MM.1S (cell line): ENCODE measurements around the gene GCN1.

Source experiments
- DNase-seq: peaks from one replicate; pipeline ENCODE4 v3.0.0-alpha.2; 2015
- H2AFZ ChIP-seq: fragments of 300-600 bp; sonication (generic); 2 replicates; pipeline ENCODE4 v1.6.0; 2016; ENCODE audit warnings: antibody characterized with exemption, low read length
- H3F3A ChIP-seq: fragments of 300-600 bp; sonication (generic); 2 replicates; pipeline ENCODE4 v1.6.1; 2016; ENCODE audit warnings: mild to moderate bottlenecking, antibody characterized with exemption, low read length, moderate library complexity, mixed read lengths; ENCODE audit not compliant: insufficient read depth
- H3K27ac ChIP-seq: fragments of 300-600 bp; sonication (generic); 2 replicates; pipeline ENCODE4 v1.5.1; 2016; ENCODE audit warnings: mild to moderate bottlenecking, low read length
- H3K27me3 ChIP-seq: fragments of 300-600 bp; sonication (generic); replicated peaks from 2 replicates; pipeline ENCODE4 v1.6.0; 2016; ENCODE audit warnings: low read length; ENCODE audit not compliant: insufficient read depth
- H3K36me3 ChIP-seq: fragments of 300-600 bp; sonication (generic); replicated peaks from 2 replicates; pipeline ENCODE4 v1.6.1; 2016; ENCODE audit warnings: mild to moderate bottlenecking, low read length, mixed read lengths; ENCODE audit not compliant: insufficient read depth
- H3K4me1 ChIP-seq: fragments of 300-600 bp; sonication (generic); 2 replicates; pipeline ENCODE4 v1.6.1; 2016; ENCODE audit warnings: low read length, mixed read lengths
- H3K4me2 ChIP-seq: fragments of 300-600 bp; sonication (generic); 2 replicates; pipeline ENCODE4 v1.6.0; 2016; ENCODE audit warnings: low read depth, low read length
- H3K4me3 ChIP-seq: fragments of 300-600 bp; sonication (generic); 2 replicates; pipeline ENCODE4 v1.5.1; 2016; ENCODE audit warnings: low read length, mixed read lengths
- H3K79me2 ChIP-seq: fragments of 300-600 bp; sonication (generic); 2 replicates; pipeline ENCODE4 v1.6.1; 2016; ENCODE audit warnings: mixed run types, low read length, mixed read lengths
- H3K9ac ChIP-seq: fragments of 300-600 bp; sonication (generic); 2 replicates; pipeline ENCODE4 v1.6.1; 2016; ENCODE audit warnings: low read length, mixed read lengths
- H3K9me2 ChIP-seq: fragments of 300-600 bp; sonication (generic); replicated peaks from 2 replicates; pipeline ENCODE4 v1.6.1; 2016; ENCODE audit warnings: mild to moderate bottlenecking, low read length, mixed read lengths; ENCODE audit not compliant: insufficient read depth
- H3K9me3 ChIP-seq: fragments of 300-600 bp; sonication (generic); replicated peaks from 2 replicates; pipeline ENCODE4 v1.6.1; 2016; ENCODE audit warnings: mild to moderate bottlenecking, low read length, mixed read lengths; ENCODE audit not compliant: insufficient read depth
- H4K20me1 ChIP-seq: fragments of 300-600 bp; sonication (generic); 2 replicates; pipeline ENCODE4 v1.6.1; 2016; ENCODE audit warnings: mild to moderate bottlenecking, low read length, moderate library complexity, mixed read lengths; ENCODE audit not compliant: insufficient read depth
- EZH2 ChIP-seq: fragments of 300-600 bp; sonication (generic); optimal IDR thresholded peaks from 2 replicates; pipeline ENCODE3; 2017; ENCODE audit warnings: low read depth, mild to moderate bottlenecking, antibody characterized with exemption, low read length, mixed read lengths
- EZH2phosphoT487 ChIP-seq: fragments of 300-600 bp; sonication (generic); IDR thresholded peaks from 2 replicates; pipeline ENCODE4 v1.6.1; 2018; ENCODE audit warnings: antibody characterized with exemption, low read length
- TF ChIP-seq, protein P1 (sequence below): fragments of 300-600 bp; sonication (generic); IDR thresholded peaks from 2 replicates; pipeline ENCODE4 v1.5.1; 2016; ENCODE audit warnings: antibody characterized with exemption, low read length, mixed read lengths

GCN1 gene

GRCh38 chr12:120144215-120144614, 50.3 kb downstream of the GCN1 start:
- Histone ChIP-seq H3F3A (no peaks in the 10 kb centered on the region), H3K36me3 (no peaks in the 10 kb centered on the region), H2AFZ (no peak overlapping the region), H3K27ac (no peak overlapping the region), H3K4me2 (no peak overlapping the region), H3K27me3 (no peaks in the 10 kb centered on the region), H3K4me3 (no peak overlapping the region), H4K20me1 (no peaks in the 10 kb centered on the region), H3K9ac (no peak overlapping the region), H3K9me3 (no peaks in the 10 kb centered on the region), H3K4me1 (no peaks in the 10 kb centered on the region), H3K79me2 (no peaks in the 10 kb centered on the region), H3K9me2 (no peaks in the 10 kb centered on the region)
- TF ChIP-seq, protein P1, sequence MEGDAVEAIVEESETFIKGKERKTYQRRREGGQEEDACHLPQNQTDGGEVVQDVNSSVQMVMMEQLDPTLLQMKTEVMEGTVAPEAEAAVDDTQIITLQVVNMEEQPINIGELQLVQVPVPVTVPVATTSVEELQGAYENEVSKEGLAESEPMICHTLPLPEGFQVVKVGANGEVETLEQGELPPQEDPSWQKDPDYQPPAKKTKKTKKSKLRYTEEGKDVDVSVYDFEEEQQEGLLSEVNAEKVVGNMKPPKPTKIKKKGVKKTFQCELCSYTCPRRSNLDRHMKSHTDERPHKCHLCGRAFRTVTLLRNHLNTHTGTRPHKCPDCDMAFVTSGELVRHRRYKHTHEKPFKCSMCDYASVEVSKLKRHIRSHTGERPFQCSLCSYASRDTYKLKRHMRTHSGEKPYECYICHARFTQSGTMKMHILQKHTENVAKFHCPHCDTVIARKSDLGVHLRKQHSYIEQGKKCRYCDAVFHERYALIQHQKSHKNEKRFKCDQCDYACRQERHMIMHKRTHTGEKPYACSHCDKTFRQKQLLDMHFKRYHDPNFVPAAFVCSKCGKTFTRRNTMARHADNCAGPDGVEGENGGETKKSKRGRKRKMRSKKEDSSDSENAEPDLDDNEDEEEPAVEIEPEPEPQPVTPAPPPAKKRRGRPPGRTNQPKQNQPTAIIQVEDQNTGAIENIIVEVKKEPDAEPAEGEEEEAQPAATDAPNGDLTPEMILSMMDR: no peak
- TF ChIP-seq EZH2 (no peak), EZH2phosphoT487 (no peak)
- no peak for DNase-seq

DNA sequence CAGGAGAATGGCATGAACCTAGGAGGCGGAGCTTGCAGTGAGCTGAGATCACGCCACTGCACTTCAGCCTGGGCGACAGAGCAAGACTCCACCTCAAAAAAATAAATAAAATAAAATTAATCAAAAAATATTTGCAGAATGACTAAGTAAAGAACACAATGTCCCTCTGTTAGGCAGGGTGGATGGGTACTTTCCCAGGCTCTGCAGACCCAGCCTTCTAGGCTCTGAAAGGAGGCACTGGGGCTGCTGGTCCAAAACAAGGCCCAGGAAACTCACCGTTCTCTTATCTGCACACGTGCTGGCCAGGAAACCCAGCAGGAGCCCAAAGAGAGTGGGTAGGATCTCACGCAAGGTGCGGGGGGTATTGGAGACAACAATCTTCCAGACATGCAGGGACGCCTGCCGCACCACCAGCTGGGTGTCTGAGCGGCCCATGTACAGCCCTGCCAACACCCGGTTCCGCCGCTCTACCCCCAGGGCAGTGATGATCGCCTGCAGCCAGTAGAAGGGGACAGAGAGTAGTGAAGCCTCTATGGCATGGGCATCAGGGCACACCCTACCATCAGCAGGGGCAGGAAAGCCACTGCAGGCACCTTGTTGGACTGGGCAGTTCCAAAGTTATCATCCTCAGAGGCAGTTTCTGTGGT, 52.2 kb downstream of the GCN1 start:
- Histone ChIP-seq H3K9ac (no peak overlapping the region), H3K27ac (no peak overlapping the region), H3K9me3 (no peaks in the 10 kb centered on the region), H3K79me2 (no peaks in the 10 kb centered on the region), H3K36me3 (no peaks in the 10 kb centered on the region), H3F3A (no peaks in the 10 kb centered on the region), H3K4me3 (no peak overlapping the region), H2AFZ (no peak overlapping the region), H4K20me1 (no peaks in the 10 kb centered on the region), H3K27me3 (no peaks in the 10 kb centered on the region), H3K9me2 (no peaks in the 10 kb centered on the region), H3K4me2 (no peak overlapping the region), H3K4me1 (no peaks in the 10 kb centered on the region)
- TF ChIP-seq EZH2: no peak
- TF ChIP-seq EZH2phosphoT487: no peak
- TF ChIP-seq, protein P1: no peak
- DNase-seq: no peak

DNA sequence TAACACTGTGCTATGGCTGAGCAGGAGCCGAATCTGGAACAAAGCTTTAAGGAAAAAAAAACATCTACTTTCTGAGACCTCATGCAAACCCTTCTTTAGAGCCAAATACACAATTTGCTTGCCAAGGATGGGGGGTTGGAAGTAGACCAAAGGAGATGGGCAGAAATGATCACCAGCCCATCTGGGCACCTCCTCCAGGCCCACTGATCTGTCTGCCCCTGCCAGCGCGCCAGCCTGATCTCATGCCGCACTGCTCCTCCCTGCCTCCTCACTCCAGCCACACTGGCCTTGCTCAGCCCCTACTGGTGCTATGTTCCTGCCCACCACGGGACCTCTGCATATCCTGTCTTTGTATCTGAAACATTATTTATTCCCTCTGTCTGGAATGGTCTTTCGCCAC, 53.2 kb downstream of the GCN1 start:
- H3K9ac ChIP-seq: no peak overlapping the region
- no peaks in the 10 kb centered on the region for H4K20me1 ChIP-seq
- no peaks in the 10 kb centered on the region; the same call in 1 of the 2 replicates for H3K79me2 ChIP-seq
- no peak for DNase-seq
- no peaks in the 10 kb centered on the region for H3K27me3 ChIP-seq
- H3K4me2 ChIP-seq: no peak overlapping the region
- H3K9me3 ChIP-seq: no peaks in the 10 kb centered on the region
- TF ChIP-seq EZH2phosphoT487 (no peak), EZH2 (no peak)
- TF ChIP-seq, protein P1: no peak
- no peaks in the 10 kb centered on the region for H3K4me1 ChIP-seq
- H2AFZ ChIP-seq: no peak overlapping the region
- H3K27ac ChIP-seq: no peak overlapping the region
- no peaks in the 10 kb centered on the region for H3F3A ChIP-seq
- no peaks in the 10 kb centered on the region for H3K9me2 ChIP-seq
- H3K36me3 ChIP-seq: no peaks in the 10 kb centered on the region
- no peak overlapping the region for H3K4me3 ChIP-seq
